GM12878 (cell line): ENCODE data around the gene CFAP54. TPM values are rescaled to one million over a fixed set of nuclear protein-coding genes. Genes with fewer than 3 reads are reported as not detected.
A peak's percentile ranks its signal among the peaks of the same experiment; 100 is the strongest.

ENCODE experiments used
- ATAC-seq: fragments of 200-7000 bp; cut with Tn5 transposase; 3 replicates; pipeline ENCODE4 v1.9.1; 2020; ENCODE audit warnings: mild to moderate bottlenecking, moderate library complexity
- BruUV-seq: library from RNA; stranded (reverse); fragments of 400-500 nt; replicated peaks from 2 replicates; lab custom pipeline; 2021; lab: Mats Ljungman, UMichigan
- CTCF ChIA-PET: fragments of 300-600 bp; sonication (Branson Sonifier 250); formaldehyde crosslinking; extraction: SDS; loops from one replicate; lab custom pipeline; 2021; ENCODE audit warnings: inconsistent platforms; lab: Yijun Ruan, JAX
- POLR2A ChIA-PET: fragments of 350-600 bp; formaldehyde crosslinking; extraction: SDS; loops from one replicate; lab custom pipeline; 2021; ENCODE audit warnings: inconsistent platforms; lab: Charles Lee
- RAD21 ChIA-PET: fragments of 300-600 bp; sonication (Branson Sonifier 250); formaldehyde crosslinking; loops from one replicate; lab custom pipeline; 2023; ENCODE audit warnings: antibody characterized with exemption; ENCODE audit not compliant: unreplicated experiment; lab: Charles Lee
- SMC1A ChIA-PET: fragments of 300-600 bp; sonication (Branson Sonifier 250); formaldehyde crosslinking; loops from one replicate; lab custom pipeline; 2023; ENCODE audit not compliant: unreplicated experiment, uncharacterized antibody; lab: Charles Lee
- DNase-seq: peaks from one replicate; pipeline ENCODE4 v3.0.0-alpha.2; 2011; ENCODE audit warnings: low read depth, low spot score
- FAIRE-seq: peaks from 3 replicates; lab custom pipeline; 2011; peaks lifted over from hg19 to GRCh38; lab: Jason Lieb, UNC
- H2AFZ ChIP-seq: 2 replicates; pipeline ENCODE4 v1.6.0; 2011; ENCODE audit warnings: low read depth, low read length, control low read depth; ENCODE audit not compliant: control insufficient read depth
- H3K27ac ChIP-seq: 2 replicates; pipeline ENCODE4 v1.5.1; 2011; ENCODE audit warnings: control low read depth; ENCODE audit not compliant: control insufficient read depth, insufficient read depth
- H3K27me3 ChIP-seq, 2 experiments: replicated peaks in 1 of 2; 2 replicates each; pipeline versions ENCODE4 v1.6.0 to v1.6.1; 2011; ENCODE audit warnings: low read length in 1 of 2; ENCODE audit not compliant: control insufficient read depth in 2 of 2, insufficient read depth in 2 of 2
- H3K36me3 ChIP-seq, 2 experiments: 2 replicates each; pipeline ENCODE4 v1.5.1; 2011; ENCODE audit warnings: low read length in 1 of 2; ENCODE audit not compliant: control insufficient read depth in 2 of 2, insufficient read depth in 2 of 2
- H3K4me1 ChIP-seq: 2 replicates; pipeline ENCODE4 v1.6.1; 2011; ENCODE audit warnings: mild to moderate bottlenecking, low read length, moderate library complexity, mixed read lengths; ENCODE audit not compliant: control insufficient read depth, insufficient read depth
- H3K4me2 ChIP-seq: 2 replicates; pipeline ENCODE4 v1.6.0; 2011; ENCODE audit warnings: control low read depth; ENCODE audit not compliant: control insufficient read depth, insufficient read depth
- H3K4me3 ChIP-seq: fragments of 200-600 bp; sonication (generic); 2 replicates; pipeline ENCODE4 v1.5.1; 2016
- H3K79me2 ChIP-seq: 2 replicates; pipeline ENCODE4 v1.6.0; 2011; ENCODE audit warnings: low read length; ENCODE audit not compliant: control insufficient read depth, insufficient read depth
- H3K9ac ChIP-seq: 2 replicates; pipeline ENCODE4 v1.8.0; 2011; ENCODE audit warnings: low read length, control low read depth, mixed read lengths; ENCODE audit not compliant: control insufficient read depth, insufficient read depth
- H3K9me3 ChIP-seq: replicated peaks from 3 replicates; pipeline ENCODE4 v1.5.1; 2011; ENCODE audit warnings: mild to moderate bottlenecking, low read length; ENCODE audit not compliant: control insufficient read depth, insufficient read depth
- H4K20me1 ChIP-seq: 2 replicates; pipeline ENCODE4 v1.6.0; 2011; ENCODE audit not compliant: control insufficient read depth, insufficient read depth
- BHLHE40 ChIP-seq, 2 experiments: fragments of 450-650 bp in 1 of 2; IDR thresholded peaks; 2 replicates each; pipeline ENCODE4 v1.6.1; 2011 to 2017; ENCODE audit warnings: low read depth in 2 of 2, borderline replicate concordance in 1 of 2, improper control_type of control experiment in 1 of 2, low read length in 1 of 2, mild to moderate bottlenecking in 1 of 2
- ETV6 ChIP-seq, 2 experiments: fragments of 450-650 bp in 1 of 2; IDR thresholded peaks in 1 of 2; conservative IDR thresholded peaks in 1 of 2; 2 replicates each; pipeline ENCODE4 v1.6.1; 2014; ENCODE audit warnings: antibody characterized with exemption in 1 of 2, borderline replicate concordance in 1 of 2, low read depth in 1 of 2, mild to moderate bottlenecking in 1 of 2, moderate library complexity in 1 of 2
- HDAC6 ChIP-seq: fragments of 200-600 bp; sonication (generic); IDR thresholded peaks from one replicate; pipeline ENCODE4 v1.8.0; 2017; ENCODE audit warnings: antibody characterized with exemption; ENCODE audit not compliant: unreplicated experiment
- KDM1A ChIP-seq: fragments of 200-600 bp; sonication (generic); IDR thresholded peaks from 2 replicates; pipeline ENCODE4 v1.6.1; 2016; ENCODE audit warnings: borderline replicate concordance
- MYC ChIP-seq: IDR thresholded peaks from 2 replicates; pipeline ENCODE4 v1.6.1; 2011; ENCODE audit warnings: mild to moderate bottlenecking, low read length, moderate library complexity, inconsistent platforms; ENCODE audit not compliant: insufficient read depth, insufficient replicate concordance, insufficient read length, severe bottlenecking
- NRF1 ChIP-seq: conservative IDR thresholded peaks from 2 replicates; pipeline ENCODE4 v1.6.1; 2011; ENCODE audit warnings: mild to moderate bottlenecking, low read depth, low read length, improper control_type of control experiment
- POLR2AphosphoS2 ChIP-seq: IDR thresholded peaks from 2 replicates; pipeline ENCODE4 v1.6.1; 2011; ENCODE audit warnings: low read depth, mild to moderate bottlenecking, low read length, improper control_type of control experiment, moderate library complexity
- POU2F2 ChIP-seq: IDR thresholded peaks from 3 replicates; pipeline ENCODE4 v1.6.1; 2011; ENCODE audit warnings: low read depth, mild to moderate bottlenecking, low read length, borderline replicate concordance
- TCF12 ChIP-seq: IDR thresholded peaks from 2 replicates; pipeline ENCODE4 v1.6.1; 2011; ENCODE audit warnings: low read depth, mild to moderate bottlenecking, low read length
- ZNF24 ChIP-seq: fragments of 450-650 bp; IDR thresholded peaks from 2 replicates; pipeline ENCODE4 v1.6.1; 2017; ENCODE audit warnings: antibody characterized with exemption, mild to moderate bottlenecking
- ZNF622 ChIP-seq: fragments of 450-650 bp; IDR thresholded peaks from 2 replicates; pipeline ENCODE4 v1.6.1; 2017; ENCODE audit warnings: mild to moderate bottlenecking, inconsistent platforms
- WGBS: methylation state at CpG from one replicate; pipeline ENCODE4 v1.1.6; 2016; ENCODE audit warnings: low lambda C conversion rate; ENCODE audit not compliant: insufficient replicate concordance, insufficient coverage; ENCODE audit errors: missing lambda C conversion rate; 5-methylcytosine and 5-hydroxymethylcytosine counted together
- in situ Hi-C: fragments of 300-500 bp; cut with MboI; formaldehyde crosslinking; loops from 9 replicates; pipeline ENCODE4 v1.14.3; 2018; ENCODE audit warnings: mixed read lengths
- intact Hi-C: fragments of 100-400 bp; cut with micrococcal nuclease; formaldehyde crosslinking; loops from one replicate; pipeline ENCODE4 v1.14.2; 2022; ENCODE audit not compliant: unreplicated experiment
- polyA plus RNA-seq, 11 experiments: library from polyadenylated mRNA; depleted of rRNA in 4 of 11; unstranded in 6 of 11; stranded (reverse) in 5 of 11; fragments of >200 nt; fragmentation: Nextera tagmentation in 4 of 11; fragmentation: Illumina TruSeq in 1 of 11; extraction: Ambion mirVana in 4 of 11; extraction: Trizol in 1 of 11; gene quantifications; 1 replicate in 1 of 11; 2 replicates in 10 of 11; pipeline versions ENCODE4 v1.2.1 to v1.2.3, GENCODE V29; 2011 to 2016; ENCODE audit warnings: inconsistent platforms in 2 of 11, missing spikeins in 2 of 11, low read depth in 1 of 11
- total RNA-seq, 4 experiments: library from RNA; depleted of rRNA in 3 of 4; stranded (reverse); fragments of >200 nt in 3 of 4; fragmentation: Illumina TruSeq in 1 of 4; extraction: Trizol in 1 of 4; gene quantifications; 2 replicates each; pipeline versions ENCODE4 v1.2.1 to v1.2.3, GENCODE V29; 2013 to 2021
- TF ChIP-seq, protein P1 (sequence below): IDR thresholded peaks from 2 replicates; pipeline ENCODE4 v1.6.1; 2011; ENCODE audit warnings: borderline replicate concordance, low read depth, mild to moderate bottlenecking, moderate library complexity, low read length; ENCODE audit not compliant: insufficient read depth, poor library complexity, severe bottlenecking
- TF ChIP-seq, protein P2 (sequence below): fragments of 450-650 bp; IDR thresholded peaks from 2 replicates; pipeline ENCODE4 v1.6.1; 2016; ENCODE audit warnings: mild to moderate bottlenecking
- TF ChIP-seq, protein P3 (sequence below): IDR thresholded peaks from 2 replicates; pipeline ENCODE4 v1.6.1; 2011; ENCODE audit warnings: low read depth, low read length, improper control_type of control experiment, borderline replicate concordance
- TF ChIP-seq, protein P4 (sequence below): fragments of 450-650 bp; conservative IDR thresholded peaks from 2 replicates; pipeline ENCODE4 v1.6.1; 2017; ENCODE audit warnings: mild to moderate bottlenecking, moderate library complexity
- TF ChIP-seq, protein P5 (sequence below): IDR thresholded peaks from 2 replicates; pipeline ENCODE4 v1.6.1; 2011; ENCODE audit warnings: mild to moderate bottlenecking, low read depth, low read length, moderate library complexity; ENCODE audit not compliant: insufficient replicate concordance

Gene CFAP54
- total and polyA plus RNA-seq, 10 of the 15 experiments (the other 5 are each of a cell fraction or from before 2014, with no cell fraction given), result 0.19 to 1.5 (median 0.56) TPM

DNA sequence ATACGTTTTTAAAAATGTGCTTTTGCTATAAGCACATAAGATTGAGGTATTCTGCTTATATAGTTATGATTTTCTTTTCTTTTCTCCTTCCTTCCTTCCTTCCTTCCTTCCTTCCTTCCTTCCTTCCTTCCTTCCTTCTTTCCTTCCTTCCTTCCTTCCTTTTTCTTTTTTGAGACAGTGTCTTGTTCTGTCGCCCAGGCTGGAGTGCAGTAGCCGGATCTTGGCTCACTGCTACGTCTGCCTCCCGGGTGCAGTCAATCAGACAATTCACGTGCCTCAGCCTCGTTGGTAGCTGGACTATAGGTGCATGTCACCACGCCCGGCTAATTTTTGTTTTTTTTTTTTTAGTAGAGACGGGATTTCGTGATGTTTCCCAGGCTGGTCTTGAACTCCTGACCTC lies 5.8 kb downstream of the CFAP54 start:
- WGBS, result 0% methylated on average over 11 of the region's 11 CpGs
- intact Hi-C loops, result no loop called here
- no peaks in the 10 kb centered on the region for H3K27me3 ChIP-seq
- in situ Hi-C loops, result no loop called here
- FAIRE-seq (no peak), DNase-seq (no peak), ATAC-seq (peak; percentile 65)
- ChIA-PET SMC1A (interaction anchor here (1.0 to 15.0 kb wide), 6 partner anchors 9 to 1284 kb away, joined by 3 to 237 read pairs (median 4); no protein-coding TSS in a partner anchor), POLR2A (no interaction called here), CTCF (interaction anchor here (0.6 to 16.7 kb wide), 3 partner anchors 15 to 92 kb away, joined by 3 to 304 read pairs (median 3); no protein-coding TSS in a partner anchor), RAD21 (interaction anchor here (0.9 to 3.0 kb wide), 3 partner anchors 19 to 36 kb away, joined by 3 to 24 read pairs (median 5); no protein-coding TSS in a partner anchor)
- H2AFZ ChIP-seq, result peak overlapping the region; percentile 60
- H4K20me1 ChIP-seq, result no peaks in the 10 kb centered on the region
- no peaks in the 10 kb centered on the region for H3K79me2 ChIP-seq
- H3K4me1 ChIP-seq, result peaks cover 10% of the 10 kb centered on the region
- H3K27ac ChIP-seq, result no peak overlapping the region; the same call in 1 of the 2 replicates
- no peak overlapping the region for H3K9ac ChIP-seq
- H3K36me3 ChIP-seq, result no peaks in the 10 kb centered on the region
- peak overlapping the region; percentile 21; the same call in 1 of the 2 replicates for H3K4me2 ChIP-seq
- H3K4me3 ChIP-seq, result no peak overlapping the region
- no TSS peak for BruUV-seq
- H3K9me3 ChIP-seq, result no peaks in the 10 kb centered on the region; the same call in 2 of the 3 replicates
- TF ChIP-seq, protein P1, sequence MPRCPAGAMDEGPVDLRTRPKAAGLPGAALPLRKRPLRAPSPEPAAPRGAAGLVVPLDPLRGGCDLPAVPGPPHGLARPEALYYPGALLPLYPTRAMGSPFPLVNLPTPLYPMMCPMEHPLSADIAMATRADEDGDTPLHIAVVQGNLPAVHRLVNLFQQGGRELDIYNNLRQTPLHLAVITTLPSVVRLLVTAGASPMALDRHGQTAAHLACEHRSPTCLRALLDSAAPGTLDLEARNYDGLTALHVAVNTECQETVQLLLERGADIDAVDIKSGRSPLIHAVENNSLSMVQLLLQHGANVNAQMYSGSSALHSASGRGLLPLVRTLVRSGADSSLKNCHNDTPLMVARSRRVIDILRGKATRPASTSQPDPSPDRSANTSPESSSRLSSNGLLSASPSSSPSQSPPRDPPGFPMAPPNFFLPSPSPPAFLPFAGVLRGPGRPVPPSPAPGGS, result no peak
- TF ChIP-seq, protein P2, sequence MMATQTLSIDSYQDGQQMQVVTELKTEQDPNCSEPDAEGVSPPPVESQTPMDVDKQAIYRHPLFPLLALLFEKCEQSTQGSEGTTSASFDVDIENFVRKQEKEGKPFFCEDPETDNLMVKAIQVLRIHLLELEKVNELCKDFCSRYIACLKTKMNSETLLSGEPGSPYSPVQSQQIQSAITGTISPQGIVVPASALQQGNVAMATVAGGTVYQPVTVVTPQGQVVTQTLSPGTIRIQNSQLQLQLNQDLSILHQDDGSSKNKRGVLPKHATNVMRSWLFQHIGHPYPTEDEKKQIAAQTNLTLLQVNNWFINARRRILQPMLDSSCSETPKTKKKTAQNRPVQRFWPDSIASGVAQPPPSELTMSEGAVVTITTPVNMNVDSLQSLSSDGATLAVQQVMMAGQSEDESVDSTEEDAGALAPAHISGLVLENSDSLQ, result peak; percentile 57
- TF ChIP-seq, protein P3, sequence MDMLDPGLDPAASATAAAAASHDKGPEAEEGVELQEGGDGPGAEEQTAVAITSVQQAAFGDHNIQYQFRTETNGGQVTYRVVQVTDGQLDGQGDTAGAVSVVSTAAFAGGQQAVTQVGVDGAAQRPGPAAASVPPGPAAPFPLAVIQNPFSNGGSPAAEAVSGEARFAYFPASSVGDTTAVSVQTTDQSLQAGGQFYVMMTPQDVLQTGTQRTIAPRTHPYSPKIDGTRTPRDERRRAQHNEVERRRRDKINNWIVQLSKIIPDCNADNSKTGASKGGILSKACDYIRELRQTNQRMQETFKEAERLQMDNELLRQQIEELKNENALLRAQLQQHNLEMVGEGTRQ, result no peak
- TF ChIP-seq POLR2AphosphoS2, result no peak
- no peak for TF ChIP-seq KDM1A
- TF ChIP-seq ETV6 (conservative IDR thresholded peaks at IDR 0.05 in 1 of 2, IDR thresholded peaks at IDR 0.05 in 1 of 2; ENCODE audit: borderline replicate concordance in 1 of 2, low read depth in 1 of 2), result peak in 1 of 2 experiments; percentile 80; a peak in 2 of 4 replicates
- peak; percentile 33 to 59; a peak in 1 of 4 replicates for TF ChIP-seq BHLHE40 (IDR thresholded peaks at IDR 0.05; ENCODE audit: borderline replicate concordance in 1 of 2, low read depth in 2 of 2, low read length in 1 of 2)
- no peak for TF ChIP-seq NRF1
- TF ChIP-seq POU2F2, result no peak
- TF ChIP-seq ZNF622, result no peak
- no peak for TF ChIP-seq ZNF24
- TF ChIP-seq, protein P4, sequence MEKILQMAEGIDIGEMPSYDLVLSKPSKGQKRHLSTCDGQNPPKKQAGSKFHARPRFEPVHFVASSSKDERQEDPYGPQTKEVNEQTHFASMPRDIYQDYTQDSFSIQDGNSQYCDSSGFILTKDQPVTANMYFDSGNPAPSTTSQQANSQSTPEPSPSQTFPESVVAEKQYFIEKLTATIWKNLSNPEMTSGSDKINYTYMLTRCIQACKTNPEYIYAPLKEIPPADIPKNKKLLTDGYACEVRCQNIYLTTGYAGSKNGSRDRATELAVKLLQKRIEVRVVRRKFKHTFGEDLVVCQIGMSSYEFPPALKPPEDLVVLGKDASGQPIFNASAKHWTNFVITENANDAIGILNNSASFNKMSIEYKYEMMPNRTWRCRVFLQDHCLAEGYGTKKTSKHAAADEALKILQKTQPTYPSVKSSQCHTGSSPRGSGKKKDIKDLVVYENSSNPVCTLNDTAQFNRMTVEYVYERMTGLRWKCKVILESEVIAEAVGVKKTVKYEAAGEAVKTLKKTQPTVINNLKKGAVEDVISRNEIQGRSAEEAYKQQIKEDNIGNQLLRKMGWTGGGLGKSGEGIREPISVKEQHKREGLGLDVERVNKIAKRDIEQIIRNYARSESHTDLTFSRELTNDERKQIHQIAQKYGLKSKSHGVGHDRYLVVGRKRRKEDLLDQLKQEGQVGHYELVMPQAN, result no peak
- no peak for TF ChIP-seq TCF12
- no peak for TF ChIP-seq HDAC6
- TF ChIP-seq, protein P5, sequence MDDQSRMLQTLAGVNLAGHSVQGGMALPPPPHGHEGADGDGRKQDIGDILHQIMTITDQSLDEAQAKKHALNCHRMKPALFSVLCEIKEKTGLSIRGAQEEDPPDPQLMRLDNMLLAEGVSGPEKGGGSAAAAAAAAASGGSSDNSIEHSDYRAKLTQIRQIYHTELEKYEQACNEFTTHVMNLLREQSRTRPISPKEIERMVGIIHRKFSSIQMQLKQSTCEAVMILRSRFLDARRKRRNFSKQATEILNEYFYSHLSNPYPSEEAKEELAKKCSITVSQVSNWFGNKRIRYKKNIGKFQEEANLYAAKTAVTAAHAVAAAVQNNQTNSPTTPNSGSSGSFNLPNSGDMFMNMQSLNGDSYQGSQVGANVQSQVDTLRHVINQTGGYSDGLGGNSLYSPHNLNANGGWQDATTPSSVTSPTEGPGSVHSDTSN, result no peak
- TF ChIP-seq MYC, result no peak
